Nephron (organoid): ENCODE results near the gene CCT7.
"Not testable (repeated sequence)": the region's sequence is repeated elsewhere in the genome, so short reads cannot be mapped to it uniquely, and the experiment has no call there.

Source experiments
- H3K27ac Mint-ChIP-seq, 3 experiments: 2 replicates each; pipeline ENCODE4 v1.8.0; 2020; ENCODE audit warnings: mixed read lengths in 3 of 3, mild to moderate bottlenecking in 2 of 3, moderate library complexity in 1 of 3
- H3K27me3 Mint-ChIP-seq: 2 replicates; pipeline ENCODE4 v1.8.0; 2021; ENCODE audit warnings: low read depth, mild to moderate bottlenecking, moderate library complexity, mixed read lengths
- H3K36me3 Mint-ChIP-seq: 2 replicates; pipeline ENCODE4 v1.8.0; 2020; ENCODE audit warnings: low read depth, mixed read lengths
- H3K4me1 Mint-ChIP-seq: 2 replicates; pipeline ENCODE4 v1.8.0; 2020; ENCODE audit warnings: mixed read lengths
- H3K4me3 Mint-ChIP-seq, 3 experiments: 2 replicates each; pipeline ENCODE4 v1.8.0; 2020; ENCODE audit warnings: mild to moderate bottlenecking in 3 of 3, mixed read lengths in 3 of 3, moderate library complexity in 2 of 3
- H3K9me3 Mint-ChIP-seq: 2 replicates; pipeline ENCODE4 v1.8.0; 2020; ENCODE audit warnings: mixed read lengths
- TF ChIP-seq, protein P1 (sequence below), 3 experiments: fragments of 200-600 bp; sonication (generic); IDR thresholded peaks; one replicate each; pipeline ENCODE4 v1.5.0; 2021; ENCODE audit warnings: antibody characterized with exemption in 3 of 3; ENCODE audit not compliant: unreplicated experiment in 3 of 3

Gene CCT7

DNA sequence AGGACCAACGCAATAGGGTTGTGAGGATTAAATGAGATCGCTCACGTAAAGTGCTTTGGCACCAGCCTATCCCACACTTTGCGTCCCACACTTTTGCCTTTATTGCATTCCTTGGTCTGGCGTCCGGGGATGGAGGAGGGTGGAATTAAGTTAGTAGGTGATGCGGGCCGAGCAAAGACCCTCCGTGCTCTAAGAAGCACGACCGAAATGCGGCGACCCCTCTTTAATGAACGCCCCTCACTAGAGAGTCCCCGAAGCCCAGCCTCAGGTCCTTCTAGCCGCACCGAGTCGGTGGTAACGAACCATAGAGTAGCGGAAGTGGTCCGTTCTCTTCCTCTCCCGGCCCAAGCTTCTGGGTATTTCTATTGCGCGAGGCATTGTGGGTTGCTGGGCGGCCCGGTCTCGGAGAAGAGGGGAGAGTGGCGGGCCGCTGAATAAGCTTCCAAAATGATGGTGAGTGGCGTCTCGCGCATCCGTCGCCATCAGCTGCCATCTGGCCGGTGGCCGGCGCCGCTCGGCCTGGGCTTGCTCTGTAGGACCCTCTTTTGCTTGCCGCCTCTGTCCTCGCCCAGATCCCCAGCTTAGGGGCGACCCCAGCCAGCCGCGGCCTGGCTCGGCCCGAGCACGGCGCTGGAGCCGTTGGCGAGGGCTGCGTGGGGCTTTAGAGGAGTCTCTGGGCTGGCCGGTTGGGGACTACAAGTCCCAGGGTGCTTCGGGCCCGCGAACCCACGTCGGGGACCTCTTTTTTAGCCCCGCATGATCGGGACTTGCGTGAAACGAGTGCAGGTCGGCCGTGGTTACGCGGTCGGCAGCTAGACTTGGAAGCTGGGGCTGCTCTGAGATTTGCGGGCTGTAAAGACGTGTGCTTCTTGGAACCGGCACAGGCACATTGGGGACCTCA is at the start of gene CCT7:
Gene CCT7 (plus strand): TSS at position 377 of the 901 bp plus-strand sequence. CDS start 71 bp downstream, at position 448.
- Mint-ChIP-seq H3K27me3 (peaks cover 3% of the 10 kb centered on the region), H3K36me3 (peaks cover 8% of the 10 kb centered on the region), H3K9me3 (no peaks in the 10 kb centered on the region), H3K4me3 (peak within 1 kb of the TSS; percentile 92 to 99 (median 97)), H3K27ac (peak within 1 kb of the TSS; percentile 94 to 99 (median 98)), H3K4me1 (peaks cover 28% of the 10 kb centered on the region)
- TF ChIP-seq, protein P1, sequence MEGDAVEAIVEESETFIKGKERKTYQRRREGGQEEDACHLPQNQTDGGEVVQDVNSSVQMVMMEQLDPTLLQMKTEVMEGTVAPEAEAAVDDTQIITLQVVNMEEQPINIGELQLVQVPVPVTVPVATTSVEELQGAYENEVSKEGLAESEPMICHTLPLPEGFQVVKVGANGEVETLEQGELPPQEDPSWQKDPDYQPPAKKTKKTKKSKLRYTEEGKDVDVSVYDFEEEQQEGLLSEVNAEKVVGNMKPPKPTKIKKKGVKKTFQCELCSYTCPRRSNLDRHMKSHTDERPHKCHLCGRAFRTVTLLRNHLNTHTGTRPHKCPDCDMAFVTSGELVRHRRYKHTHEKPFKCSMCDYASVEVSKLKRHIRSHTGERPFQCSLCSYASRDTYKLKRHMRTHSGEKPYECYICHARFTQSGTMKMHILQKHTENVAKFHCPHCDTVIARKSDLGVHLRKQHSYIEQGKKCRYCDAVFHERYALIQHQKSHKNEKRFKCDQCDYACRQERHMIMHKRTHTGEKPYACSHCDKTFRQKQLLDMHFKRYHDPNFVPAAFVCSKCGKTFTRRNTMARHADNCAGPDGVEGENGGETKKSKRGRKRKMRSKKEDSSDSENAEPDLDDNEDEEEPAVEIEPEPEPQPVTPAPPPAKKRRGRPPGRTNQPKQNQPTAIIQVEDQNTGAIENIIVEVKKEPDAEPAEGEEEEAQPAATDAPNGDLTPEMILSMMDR (IDR thresholded peaks at IDR 0.05; ENCODE audit: unreplicated experiment in 3 of 3): no peak

DNA sequence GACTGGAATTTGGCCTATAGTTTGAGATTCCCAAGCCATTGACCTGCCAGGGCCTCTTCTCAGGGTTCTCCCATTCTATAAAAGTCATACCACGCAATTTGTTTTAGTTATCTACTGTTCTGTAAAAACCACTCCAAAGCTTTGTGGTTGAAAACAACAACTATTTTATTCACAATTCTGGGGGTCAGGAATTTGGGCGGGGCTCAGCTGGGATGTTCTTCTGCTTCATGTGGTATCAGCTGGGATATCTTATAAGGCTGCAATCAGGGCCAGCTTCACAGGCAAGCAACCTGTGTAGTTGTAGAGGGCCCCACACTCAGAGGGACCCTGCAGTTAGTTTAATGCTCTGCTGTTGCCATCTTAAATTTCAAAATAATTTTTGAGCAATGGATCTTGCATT is 48.1 kb upstream of the CCT7 start:
- no peaks in the 10 kb centered on the region for H3K36me3 Mint-ChIP-seq
- H3K4me1 Mint-ChIP-seq: no peaks in the 10 kb centered on the region
- peaks cover 5% of the 10 kb centered on the region for H3K9me3 Mint-ChIP-seq
- H3K4me3 Mint-ChIP-seq: no peak overlapping the region
- TF ChIP-seq, protein P1 (IDR thresholded peaks at IDR 0.05; ENCODE audit: unreplicated experiment in 3 of 3): no peak
- H3K27ac Mint-ChIP-seq: no peak overlapping the region
- H3K27me3 Mint-ChIP-seq: peaks cover 91% of the 10 kb centered on the region

DNA sequence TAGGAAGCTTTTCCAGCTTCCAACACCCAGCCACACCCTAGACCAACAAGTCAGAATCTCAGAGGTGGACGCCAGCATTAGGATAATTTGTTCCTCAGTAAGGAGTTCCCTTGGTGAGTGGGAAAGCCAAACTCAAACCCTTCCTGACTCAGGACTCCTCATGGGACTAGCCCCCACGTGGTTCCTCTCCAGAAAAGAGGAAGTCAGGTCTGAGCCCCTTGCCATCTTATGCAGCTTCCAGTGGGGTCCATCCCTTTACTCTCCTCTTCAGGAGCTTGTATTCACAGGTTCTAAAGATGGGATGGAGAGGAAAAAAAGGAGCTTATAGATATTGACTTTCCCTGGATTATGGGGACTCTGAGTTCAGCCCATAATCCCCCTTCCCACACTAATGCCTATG is 46.6 kb upstream of the CCT7 start:
- TF ChIP-seq, protein P1 (IDR thresholded peaks at IDR 0.05; ENCODE audit: unreplicated experiment in 3 of 3): no peak

DNA sequence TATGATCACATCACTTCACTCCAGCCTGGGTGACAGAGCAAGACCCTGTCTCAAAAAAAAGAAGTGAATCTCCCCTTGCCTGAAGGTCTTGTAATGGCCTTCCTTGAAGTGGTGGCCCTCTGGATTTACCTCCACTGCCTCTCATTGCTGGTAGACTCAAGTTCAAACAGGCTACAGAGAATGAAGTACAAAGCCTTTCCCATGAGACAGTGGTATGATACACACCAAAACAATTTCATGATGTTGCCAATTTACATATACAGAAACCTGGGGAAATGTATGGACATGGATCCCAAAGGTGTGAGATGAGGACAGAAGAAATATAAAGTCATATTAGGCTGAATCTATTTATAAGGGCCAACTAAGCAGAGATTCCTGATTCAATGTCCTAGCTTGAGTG is 36.5 kb upstream of the CCT7 start:
- Mint-ChIP-seq H3K36me3 (no peaks in the 10 kb centered on the region), H3K27ac (no peak overlapping the region), H3K4me1 (no peaks in the 10 kb centered on the region), H3K9me3 (peaks cover 9% of the 10 kb centered on the region), H3K4me3 (no peak overlapping the region), H3K27me3 (peaks cover 77% of the 10 kb centered on the region)
- TF ChIP-seq, protein P1 (IDR thresholded peaks at IDR 0.05; ENCODE audit: unreplicated experiment in 3 of 3): no peak

More for the DNA sequence above, 46.6 kb upstream of the CCT7 start:
- H3K4me3 Mint-ChIP-seq: no peak overlapping the region
- no peaks in the 10 kb centered on the region for H3K36me3 Mint-ChIP-seq
- H3K4me1 Mint-ChIP-seq: no peaks in the 10 kb centered on the region
- H3K27ac Mint-ChIP-seq: no peak overlapping the region
- H3K27me3 Mint-ChIP-seq: peaks cover 89% of the 10 kb centered on the region
- H3K9me3 Mint-ChIP-seq: peaks cover 5% of the 10 kb centered on the region

DNA sequence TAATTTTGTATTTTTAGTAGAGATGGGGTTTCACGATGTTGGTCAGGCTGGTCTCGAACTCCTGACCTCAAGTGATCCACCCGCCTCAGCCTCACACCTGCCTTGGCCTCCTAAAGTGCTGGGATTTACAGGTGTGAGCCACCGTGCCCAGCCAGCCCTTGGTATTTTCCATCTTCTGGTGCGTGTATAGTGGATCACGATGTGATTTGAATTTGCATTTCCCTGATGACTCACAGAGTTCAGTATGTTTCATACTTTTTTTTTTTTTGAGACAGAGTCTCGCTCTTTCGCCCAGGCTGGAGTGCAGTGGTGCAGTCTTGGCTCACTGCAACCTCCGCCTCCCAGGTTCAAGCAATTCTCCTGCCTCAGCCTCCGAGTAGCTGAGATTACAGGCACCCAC is 33.8 kb upstream of the CCT7 start:
- Mint-ChIP-seq H3K9me3 (peaks cover 13% of the 10 kb centered on the region), H3K27me3 (peaks cover 96% of the 10 kb centered on the region)
- H3K4me3 Mint-ChIP-seq, H3K27ac Mint-ChIP-seq, H3K4me1 Mint-ChIP-seq, H3K36me3 Mint-ChIP-seq: not testable (repeated sequence)

DNA sequence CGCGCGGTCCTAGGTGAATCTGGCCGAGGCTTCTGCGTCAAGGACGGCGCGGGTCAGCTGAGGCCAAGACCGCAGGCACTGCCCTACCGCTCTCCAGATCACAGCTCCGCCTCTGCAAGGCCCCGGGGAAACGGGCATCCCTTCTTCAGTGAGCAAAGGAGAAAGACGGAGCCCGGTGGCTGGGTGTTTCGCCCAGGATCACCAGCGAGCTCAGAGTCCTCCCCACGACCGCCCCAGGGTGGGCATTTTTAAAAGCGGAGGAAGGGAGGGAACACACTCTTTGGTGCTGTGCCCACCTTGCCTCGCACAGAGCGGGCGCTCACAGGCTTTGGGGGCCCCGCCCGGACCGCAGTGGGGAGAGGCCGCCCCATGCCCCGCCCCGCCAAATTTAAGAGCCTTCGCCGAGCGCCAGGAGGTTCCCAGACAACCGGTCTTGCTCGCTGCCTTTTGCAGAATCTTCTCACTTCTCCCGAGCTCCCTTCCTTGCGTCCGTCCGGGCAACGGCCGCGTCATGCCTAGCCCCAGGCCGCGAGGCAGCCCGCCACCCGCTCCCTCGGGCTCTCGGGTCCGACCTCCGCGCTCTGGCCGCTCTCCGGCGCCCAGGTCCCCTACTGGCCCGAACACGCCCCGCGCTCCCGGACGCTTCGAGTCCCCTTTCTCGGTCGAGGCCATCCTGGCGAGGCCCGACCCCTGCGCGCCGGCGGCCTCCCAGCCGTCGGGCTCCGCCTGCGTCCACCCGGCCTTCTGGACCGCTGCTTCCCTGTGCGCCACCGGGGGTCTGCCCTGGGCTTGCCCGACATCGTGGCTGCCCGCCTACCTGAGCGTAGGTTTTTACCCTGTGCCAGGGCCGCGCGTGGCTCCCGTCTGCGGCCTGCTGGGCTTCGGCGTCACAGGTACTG is 31.7 kb upstream of the CCT7 start, which contains the start of gene NOTO:
Gene NOTO (plus strand): TSS at position 419 of the 899 bp plus-strand sequence. CDS start 93 bp downstream, at position 512.
- Mint-ChIP-seq H3K9me3 (peaks cover 13% of the 10 kb centered on the region), H3K27ac (no peak within 1 kb of the TSS), H3K27me3 (peaks cover 96% of the 10 kb centered on the region), H3K4me1 (no peaks in the 10 kb centered on the region), H3K4me3 (peak within 1 kb of the TSS; percentile 50 to 62 (median 54)), H3K36me3 (no peaks in the 10 kb centered on the region)
- TF ChIP-seq, protein P1 (IDR thresholded peaks at IDR 0.05; ENCODE audit: unreplicated experiment in 3 of 3): no peak
